Measurements from ENCODE around the gene TMPRSS6. TPM values are rescaled to one million over a fixed set of nuclear protein-coding genes. Genes with fewer than 3 reads are reported as not detected.

The TMPRSS6 gene
- total and polyA plus RNA-seq, 12 donors: under 0.01 to 1.2 (median 0.08) TPM; not detected in 7

- intact Hi-C loops (cut with DNase I): no loop called here
- H3K36me3 ChIP-seq (replicated peaks in 1 of 2): no peaks in the 10 kb centered on the region
- 88 to 95% (median 92%) methylated on average over 13 to 14 of the region's 14 CpGs for WGBS, 4 donors
- no peak overlapping the region for H3K4me3 ChIP-seq
- H3K4me1 ChIP-seq (replicated peaks in 1 of 2): peaks cover 3 to 4% of the 10 kb centered on the region in 2 donors
- no peaks in the 10 kb centered on the region for H3K9me3 ChIP-seq (replicated peaks in 1 of 3)
- no peak overlapping the region for H3K27ac ChIP-seq
- TF ChIP-seq CTCF (IDR thresholded peaks at IDR 0.05) (no peak), POLR2A (IDR thresholded peaks at IDR 0.05) (no peak)
- DNase-seq: no peak
- no peaks in the 10 kb centered on the region for H3K27me3 ChIP-seq
Observed at GRCh38 chr22:37129866-37130441, 20.4 kb upstream of the TMPRSS6 start.

GRCh38 chr22:37128555-37129281 lies 19.2 kb upstream of the TMPRSS6 start:
- 81 to 93% (median 91%) methylated on average over 5 to 12 of the region's 12 CpGs for WGBS, 4 donors
- Histone ChIP-seq H3K9me3 (replicated peaks in 1 of 3) (no peaks in the 10 kb centered on the region), H3K27me3 (no peaks in the 10 kb centered on the region), H3K4me1 (replicated peaks in 1 of 2) (peaks cover under 1 to 3% of the 10 kb centered on the region in 2 donors), H3K27ac (no peak overlapping the region), H3K4me3 (no peak overlapping the region), H3K36me3 (replicated peaks in 1 of 2) (no peaks in the 10 kb centered on the region)
- no peak for DNase-seq
- TF ChIP-seq POLR2A (IDR thresholded peaks at IDR 0.05) (no peak), CTCF (IDR thresholded peaks at IDR 0.05) (no peak)
- intact Hi-C loops (cut with DNase I): no loop called here

- WGBS, 4 donors: 76 to 81% (median 77%) methylated on average over 14 of the region's 14 CpGs
- H3K27ac ChIP-seq: no peak overlapping the region
- intact Hi-C loops (cut with DNase I): no loop called here
- no peak overlapping the region for H3K4me3 ChIP-seq
- H3K4me1 ChIP-seq (replicated peaks in 1 of 2): no peaks in the 10 kb centered on the region
- H3K9me3 ChIP-seq (replicated peaks in 1 of 3): no peaks in the 10 kb centered on the region
- H3K27me3 ChIP-seq: no peaks in the 10 kb centered on the region
- TF ChIP-seq CTCF (IDR thresholded peaks at IDR 0.05) (no peak), POLR2A (IDR thresholded peaks at IDR 0.05) (no peak)
- H3K36me3 ChIP-seq (replicated peaks in 1 of 2): no peaks in the 10 kb centered on the region
- no peak for DNase-seq
Observed at GRCh38 chr22:37127350-37127878, 17.9 kb upstream of the TMPRSS6 start.

GRCh38 chr22:37126882-37127281 lies 17.4 kb upstream of the TMPRSS6 start:
- H3K4me1 ChIP-seq (replicated peaks in 1 of 2): no peaks in the 10 kb centered on the region
- DNase-seq: no peak
- 78 to 93% (median 82%) methylated on average over 3 to 5 of the region's 5 CpGs for WGBS, 4 donors
- no peak overlapping the region for H3K27ac ChIP-seq
- no peaks in the 10 kb centered on the region for H3K36me3 ChIP-seq (replicated peaks in 1 of 2)
- intact Hi-C loops (cut with DNase I): no loop called here
- no peak overlapping the region for H3K4me3 ChIP-seq
- no peaks in the 10 kb centered on the region for H3K27me3 ChIP-seq
- H3K9me3 ChIP-seq (replicated peaks in 1 of 3): no peaks in the 10 kb centered on the region
- TF ChIP-seq POLR2A (IDR thresholded peaks at IDR 0.05) (no peak), CTCF (IDR thresholded peaks at IDR 0.05) (peak in 4 of 6 experiments; percentile 9 to 22 (median 18))

Data from adrenal gland (tissue), 12 donors.